HG03135 (cell line): ENCODE measurements around the gene ACSS2.

ENCODE experiments used
- ATAC-seq: cut with Tn5 transposase; IDR thresholded peaks from one replicate; pipeline ENCODE4 v1.9.1; 2021; ENCODE audit warnings: mild to moderate bottlenecking, moderate library complexity; ENCODE audit not compliant: unreplicated experiment

The ACSS2 gene

GRCh38 chr20:34907616-34908469 lies 31.4 kb downstream of the ACSS2 start:
- no peak for ATAC-seq

- ATAC-seq, result no peak
Measured at GRCh38 chr20:34915131-34915530, 38.7 kb downstream of the ACSS2 start.

GRCh38 chr20:34915749-34916455 lies 39.5 kb downstream of the ACSS2 start:
- ATAC-seq, result no peak

GRCh38 chr20:34916774-34917354 lies 40.5 kb downstream of the ACSS2 start:
- no peak for ATAC-seq

GRCh38 chr20:34920055-34920454 lies 43.6 kb downstream of the ACSS2 start:
- ATAC-seq, result no peak

- ATAC-seq, result no peak
Measured at GRCh38 chr20:34921436-34921835, 45.0 kb downstream of the ACSS2 start.

GRCh38 chr20:34922654-34923381 lies 46.4 kb downstream of the ACSS2 start:
- ATAC-seq, result no peak

GRCh38 chr20:34923414-34923813 lies 47.0 kb downstream of the ACSS2 start:
- ATAC-seq, result no peak

GRCh38 chr20:34925341-34925740 lies 48.9 kb downstream of the ACSS2 start:
- no peak for ATAC-seq

GRCh38 chr20:34925981-34926380 lies 49.6 kb downstream of the ACSS2 start:
- ATAC-seq, result no peak

GRCh38 chr20:34926581-34926980 lies 50.2 kb downstream of the ACSS2 start:
- ATAC-seq, result no peak

- no peak for ATAC-seq
Measured at GRCh38 chr20:34927736-34928135, 51.3 kb downstream of the ACSS2 start.

- no peak for ATAC-seq
Measured at GRCh38 chr20:34928411-34928810, 52.0 kb downstream of the ACSS2 start.

- ATAC-seq, result no peak
Measured at GRCh38 chr20:34931771-34932170, 55.4 kb downstream of the ACSS2 start.

GRCh38 chr20:34938466-34939163 lies 62.2 kb downstream of the ACSS2 start:
- ATAC-seq, result no peak

GRCh38 chr20:34940081-34940481 lies 63.7 kb downstream of the ACSS2 start:
- no peak for ATAC-seq

GRCh38 chr20:34941226-34941625 lies 64.8 kb downstream of the ACSS2 start:
- no peak for ATAC-seq

- no peak for ATAC-seq
Measured at GRCh38 chr20:34942301-34942700, 65.9 kb downstream of the ACSS2 start.

- no peak for ATAC-seq
Measured at GRCh38 chr20:34943808-34944567, 67.6 kb downstream of the ACSS2 start.
